SHP77 treated with DMSO at 0.1 percent for 48 hours (cell line): Measurements from ENCODE around the gene TMPRSS12.
"Not testable (repeated sequence)": the region's sequence is repeated elsewhere in the genome, so short reads cannot be mapped to it uniquely, and the experiment has no call there.

Experiments used
- DNase-seq: peaks from one replicate; lab custom pipeline; 2025; lab: John Stamatoyannopoulos, UW

Gene TMPRSS12

DNA sequence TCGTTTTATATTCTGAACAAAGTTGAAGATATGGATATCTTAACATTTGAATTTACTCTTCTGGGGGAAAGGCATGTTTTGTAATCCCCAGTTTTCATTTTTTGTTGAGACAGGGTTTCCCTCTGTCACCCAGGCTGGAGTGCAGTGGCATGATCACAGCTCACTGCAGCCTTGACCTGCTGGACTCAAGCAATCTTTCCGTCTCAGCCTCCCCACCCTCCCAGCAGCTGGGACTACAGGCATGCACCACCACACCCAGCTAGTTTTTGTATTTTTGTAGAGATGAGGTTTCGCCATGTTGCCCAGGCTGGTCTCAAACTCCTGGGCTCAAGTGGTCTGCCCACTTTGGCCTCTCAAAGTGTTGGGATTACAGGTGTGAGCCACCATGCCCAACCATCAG is 84.2 kb downstream of the TMPRSS12 start:
- not testable (repeated sequence) for DNase-seq

DNA sequence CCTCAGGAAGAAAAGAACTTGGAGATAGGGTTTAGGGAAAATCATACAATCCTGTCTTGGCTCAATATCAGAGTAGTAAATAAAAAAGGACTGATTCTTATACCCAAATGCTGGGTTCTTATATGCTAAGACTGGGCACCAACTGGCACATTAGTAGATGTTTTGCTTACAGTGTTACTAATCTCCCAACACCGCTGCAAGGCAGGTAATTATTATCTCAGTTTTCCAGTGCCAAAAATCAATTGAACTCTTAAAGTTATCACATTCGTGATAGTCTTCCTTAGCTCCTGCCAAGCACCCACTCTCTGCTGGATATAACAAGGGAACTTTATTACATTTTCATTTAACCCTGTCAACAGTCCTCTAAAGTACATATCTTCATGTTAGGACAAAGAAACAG is 84.6 kb downstream of the TMPRSS12 start:
- no peak for DNase-seq

DNA sequence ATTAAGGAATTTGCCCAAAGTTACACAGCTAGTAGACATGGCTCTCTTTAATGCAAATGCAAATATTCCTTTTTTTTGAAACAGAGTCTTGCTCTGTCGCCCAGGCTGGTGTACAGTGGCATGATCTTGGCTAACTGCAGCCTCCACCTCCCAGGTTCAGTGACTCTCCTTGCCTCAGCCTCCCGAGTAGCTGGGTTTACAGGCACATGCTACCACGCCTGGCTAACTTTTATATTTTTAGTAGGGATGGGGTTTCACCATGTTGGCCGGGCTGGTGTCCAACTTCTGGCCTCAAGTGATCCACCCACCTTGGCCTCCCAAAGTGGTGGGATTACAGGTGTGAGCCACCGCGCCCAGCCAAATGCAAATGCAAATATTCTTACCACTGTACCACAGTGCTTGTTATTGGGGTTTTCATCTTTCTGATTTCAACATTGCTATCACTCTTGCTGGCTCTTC is 85.1 kb downstream of the TMPRSS12 start:
- DNase-seq: no peak

DNA sequence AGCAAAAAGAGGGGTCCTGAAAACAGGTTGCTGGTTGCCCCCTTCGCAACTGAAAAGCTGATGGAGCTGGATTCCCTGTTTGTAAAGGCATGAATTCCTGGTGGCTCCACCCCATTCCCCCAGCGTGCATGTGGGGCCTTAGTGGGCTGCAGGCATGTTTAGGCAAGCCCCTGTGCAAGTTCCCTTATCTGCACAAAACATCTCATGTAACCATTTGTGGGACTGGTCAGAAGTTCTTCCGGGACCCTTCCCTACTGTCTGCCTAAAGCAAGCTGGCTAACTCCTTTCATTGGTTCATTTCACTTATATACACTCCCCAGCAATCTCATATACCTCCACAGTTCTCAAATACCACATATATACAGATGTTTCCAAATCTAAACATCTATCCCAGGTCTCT is 85.7 kb downstream of the TMPRSS12 start:
- DNase-seq: no peak

DNA sequence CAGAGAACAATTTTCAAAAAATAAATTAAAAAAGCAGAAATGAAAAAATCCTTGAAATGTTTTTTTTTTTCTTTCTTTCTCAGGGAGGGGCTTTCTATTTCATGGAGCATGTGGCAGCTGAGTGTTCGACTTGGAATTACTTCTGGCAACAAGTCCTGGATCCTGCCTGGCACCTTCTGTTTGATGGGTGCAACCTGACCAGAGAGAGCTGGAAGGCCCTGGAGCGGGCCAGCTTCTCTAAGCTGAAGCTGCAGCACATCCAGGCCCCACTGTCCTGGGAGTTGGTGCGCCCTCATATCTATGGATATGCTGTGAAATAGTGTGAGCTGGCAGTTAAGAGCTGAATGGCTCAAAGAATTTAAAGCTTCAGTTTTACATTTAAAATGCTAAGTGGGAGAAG is 87.1 kb downstream of the TMPRSS12 start:
- no peak for DNase-seq

DNA sequence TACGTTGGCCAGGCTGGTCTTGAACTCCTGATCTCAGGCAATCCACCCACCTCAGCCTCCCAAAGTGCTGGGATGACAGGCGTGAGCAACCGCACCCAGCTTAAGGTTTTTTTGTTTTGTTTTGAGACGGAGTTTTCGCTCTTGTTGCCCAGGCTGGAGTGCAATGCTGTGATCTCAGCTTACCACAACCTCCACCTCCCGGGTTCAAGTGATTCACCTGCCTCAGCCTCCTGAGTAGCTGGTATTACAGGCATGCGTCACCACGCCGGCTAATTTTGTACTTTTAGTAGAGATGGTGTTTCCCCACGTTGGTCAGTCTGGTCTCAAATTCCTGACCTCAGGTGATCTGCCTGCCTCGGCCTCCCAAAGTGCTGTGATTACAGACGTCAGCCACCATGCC is 87.8 kb downstream of the TMPRSS12 start:
- not testable (repeated sequence) for DNase-seq

DNA sequence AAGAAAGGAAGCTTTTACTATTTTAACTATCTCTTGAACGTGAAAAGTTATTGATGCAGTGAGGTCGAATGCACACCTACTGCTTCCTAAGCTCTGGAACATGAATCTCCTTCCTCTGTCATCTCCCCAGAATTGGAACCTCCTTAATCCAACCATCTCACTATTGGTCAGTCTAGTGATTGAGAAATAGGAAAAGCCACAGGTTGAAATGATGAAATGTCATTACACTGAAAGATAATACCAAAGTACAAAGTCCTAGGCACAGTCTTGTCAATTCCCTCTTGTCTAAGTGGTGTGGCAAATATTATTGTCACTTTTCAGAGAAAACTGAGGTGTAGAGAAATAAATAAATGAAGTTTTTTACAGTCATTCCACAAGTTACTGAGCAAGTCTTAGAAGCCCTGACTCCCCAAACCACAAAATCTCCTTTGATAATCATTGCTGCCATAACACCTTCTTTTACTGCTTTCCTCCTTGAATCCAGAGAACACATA is 90.1 kb downstream of the TMPRSS12 start:
- DNase-seq: no peak

DNA sequence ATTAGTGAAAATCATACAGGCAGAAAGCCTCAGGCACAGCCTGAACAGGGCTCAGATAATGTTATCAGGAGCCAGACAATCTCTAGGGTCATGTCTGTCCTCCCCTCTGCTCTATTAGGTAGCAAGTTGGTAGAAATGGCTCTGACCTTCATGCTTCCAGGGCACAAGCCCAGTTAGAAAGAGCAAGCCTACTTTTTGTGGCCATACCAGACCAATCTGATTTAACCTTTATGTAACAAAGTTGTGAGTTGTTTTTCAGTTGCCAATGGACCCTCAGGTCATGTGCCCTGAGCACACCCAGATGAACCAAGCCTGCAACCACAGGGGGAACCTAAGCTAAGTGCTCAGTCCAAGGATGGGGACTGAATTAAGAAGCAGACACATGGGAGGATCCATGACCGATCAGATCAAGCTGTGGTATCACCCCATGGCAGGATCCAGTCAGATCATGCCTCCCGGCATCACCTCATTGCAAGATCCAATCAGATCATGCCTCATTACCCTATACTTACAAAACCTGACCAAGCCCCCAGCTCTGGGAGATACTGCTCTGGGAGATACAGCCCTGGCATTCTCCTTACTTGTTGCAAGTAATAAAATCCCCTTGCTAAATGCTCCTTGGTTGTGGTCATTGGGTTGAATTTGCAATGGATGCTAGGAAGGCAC is 90.9 kb downstream of the TMPRSS12 start:
- DNase-seq: no peak

DNA sequence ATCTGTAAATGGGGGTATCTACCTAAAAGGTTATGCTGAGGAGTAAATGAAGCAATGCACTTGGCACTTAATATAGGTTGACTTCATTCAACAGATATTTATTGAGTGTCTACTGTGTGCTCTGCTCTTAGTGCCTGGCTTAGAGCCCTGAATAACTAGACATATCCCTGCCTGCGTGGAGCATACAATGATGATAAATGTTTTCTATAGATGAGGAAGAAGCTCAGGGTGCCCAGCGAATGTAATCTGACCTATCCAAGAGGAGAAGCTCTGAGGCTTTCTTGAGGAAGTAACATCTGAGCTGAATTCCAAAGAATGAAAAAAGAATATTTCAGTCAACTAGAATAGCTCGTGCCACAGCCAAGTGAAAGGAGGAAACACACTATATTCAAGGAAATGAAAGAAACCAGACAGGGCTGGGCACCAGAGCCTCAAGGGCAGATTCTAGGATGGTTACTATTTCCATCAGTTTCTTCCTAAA is 91.7 kb downstream of the TMPRSS12 start:
- DNase-seq: no peak

DNA sequence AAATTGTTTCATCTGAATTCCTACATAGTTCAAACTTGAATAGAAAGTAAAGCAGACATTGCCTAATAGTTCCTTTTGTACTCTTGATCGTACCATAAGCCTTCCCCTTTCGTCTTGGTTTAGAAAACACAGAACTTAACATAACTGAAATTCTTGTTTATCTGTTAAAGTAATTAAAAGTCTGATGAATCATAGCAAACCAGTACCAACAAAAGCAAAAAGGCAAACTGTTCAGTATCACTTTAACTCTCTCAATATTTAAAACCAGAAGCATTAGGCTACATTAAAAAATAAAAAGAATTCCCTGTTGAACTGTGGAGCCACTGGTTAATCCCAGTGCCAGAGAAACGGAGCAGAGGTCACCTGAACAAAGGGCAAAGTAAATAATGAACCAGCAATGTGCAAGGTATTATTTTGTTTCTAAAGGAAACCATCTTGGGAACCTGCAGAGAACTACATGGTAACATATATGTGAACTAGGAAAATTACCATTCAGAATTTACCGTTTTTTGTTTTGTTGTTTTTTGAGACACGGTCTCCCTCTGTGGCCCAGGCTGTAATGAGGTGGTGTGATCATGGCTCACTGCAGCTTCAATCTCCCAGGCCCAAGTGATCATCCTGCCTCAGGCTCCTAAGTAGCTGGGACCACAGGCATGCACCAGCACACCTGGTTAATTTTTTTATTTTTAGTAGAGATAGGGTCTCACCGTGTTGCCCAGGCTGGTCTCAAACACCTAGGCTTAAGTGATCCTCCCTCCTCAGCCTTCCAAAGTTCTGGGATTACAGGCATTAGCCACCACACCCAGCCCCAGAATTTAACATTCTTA is 92.5 kb downstream of the TMPRSS12 start:
- no peak for DNase-seq

DNA sequence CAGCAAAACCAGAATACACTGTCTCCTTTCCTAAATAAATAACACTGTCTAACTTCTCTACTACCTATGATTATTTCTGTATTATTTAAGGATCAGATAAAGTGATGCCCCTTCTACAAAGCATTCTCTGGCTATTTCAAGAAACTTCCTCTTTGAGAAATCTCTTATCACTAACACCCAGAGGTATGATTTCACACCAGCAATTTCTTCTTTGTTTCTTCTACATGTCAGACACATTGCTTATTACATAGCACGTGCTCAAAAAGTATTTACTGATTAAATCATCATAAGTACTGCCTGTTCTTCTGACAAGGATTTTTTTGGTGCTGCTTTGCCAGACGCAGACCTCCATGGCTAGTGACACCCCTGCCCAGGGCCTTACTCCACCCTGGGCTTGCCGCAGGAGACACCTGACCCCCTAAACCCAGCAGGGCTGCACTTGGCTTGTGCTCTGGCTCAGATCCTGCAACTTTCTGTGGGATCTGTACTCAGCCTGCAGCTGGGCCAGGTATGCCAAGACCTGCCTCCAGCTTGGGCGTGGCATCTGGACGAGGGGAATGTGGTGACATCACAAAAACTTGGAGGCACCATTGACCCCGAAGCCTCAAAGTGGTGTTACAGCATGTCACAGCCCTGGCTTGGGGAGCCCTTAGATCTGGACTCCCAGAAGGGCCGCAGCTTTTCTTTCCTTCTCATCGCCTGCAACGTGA is 94.2 kb downstream of the TMPRSS12 start:
- DNase-seq: no peak
